ENCODE results near the gene USP44. TPM values are rescaled to one million over a fixed set of nuclear protein-coding genes. Genes with fewer than 3 reads are reported as not detected.

Gene USP44
- total and polyA plus RNA-seq, 2 donors from 2014 or later = 0.52 to 2.8 TPM

GRCh38 chr12:95504140-95504539, 47.1 kb downstream of the USP44 start:
- intact Hi-C loops (cut with DNase I) = no loop called here
- H3K9me3 ChIP-seq (ENCODE audit: control insufficient read depth in 2 of 3, insufficient read depth in 1 of 3, low read length in 3 of 3) = no peaks in the 10 kb centered on the region
- DNase-seq (no peak), FAIRE-seq (no peak)
- no peaks in the 10 kb centered on the region for H3K27me3 ChIP-seq (ENCODE audit: control insufficient read depth, insufficient read depth, low read length)
- H3K4me3 ChIP-seq (ENCODE audit: low read length in 3 of 3) = no peak overlapping the region
- no peak for TF ChIP-seq CTCF (IDR thresholded peaks at IDR 0.05; ENCODE audit: borderline replicate concordance, extremely low read depth, insufficient read depth)
- no peak overlapping the region for H3K9ac ChIP-seq (ENCODE audit: low read length in 3 of 3)
- peaks cover 13 to 32% (median 14%) of the 10 kb centered on the region in 3 donors for H3K36me3 ChIP-seq (ENCODE audit: control insufficient read depth in 2 of 3, insufficient read depth in 3 of 3, low read length in 3 of 3)
- no peaks in the 10 kb centered on the region for H3K4me1 ChIP-seq (ENCODE audit: control insufficient read depth in 2 of 3, insufficient read depth in 2 of 3, low read depth in 1 of 3, low read length in 3 of 3)
- no peak overlapping the region for H3K27ac ChIP-seq (ENCODE audit: low read depth in 2 of 2, low read length in 2 of 2)

- Histone ChIP-seq H3K4me1 (ENCODE audit: control insufficient read depth in 2 of 3, insufficient read depth in 2 of 3, low read depth in 1 of 3, low read length in 3 of 3) (no peaks in the 10 kb centered on the region), H3K36me3 (ENCODE audit: control insufficient read depth in 2 of 3, insufficient read depth in 3 of 3, low read length in 3 of 3) (peaks cover 23 to 36% (median 23%) of the 10 kb centered on the region in 3 donors), H3K9me3 (ENCODE audit: control insufficient read depth in 2 of 3, insufficient read depth in 1 of 3, low read length in 3 of 3) (no peaks in the 10 kb centered on the region), H3K27ac (ENCODE audit: low read depth in 2 of 2, low read length in 2 of 2) (no peak overlapping the region), H3K4me3 (ENCODE audit: low read length in 3 of 3) (no peak overlapping the region), H3K9ac (ENCODE audit: low read length in 3 of 3) (no peak overlapping the region), H3K27me3 (ENCODE audit: control insufficient read depth, insufficient read depth, low read length) (no peaks in the 10 kb centered on the region)
- intact Hi-C loops (cut with DNase I) = no loop called here
- no peak for DNase-seq
- no peak for FAIRE-seq
- no peak for TF ChIP-seq CTCF (IDR thresholded peaks at IDR 0.05; ENCODE audit: borderline replicate concordance, extremely low read depth, insufficient read depth)
These were observed 51.5 kb downstream of the USP44 start for GRCh38 chr12:95499772-95500171.

GRCh38 chr12:95498968-95499367, 52.3 kb downstream of the USP44 start:
- Histone ChIP-seq H3K27ac (ENCODE audit: low read depth in 2 of 2, low read length in 2 of 2) (no peak overlapping the region), H3K4me1 (ENCODE audit: control insufficient read depth in 2 of 3, insufficient read depth in 2 of 3, low read depth in 1 of 3, low read length in 3 of 3) (no peaks in the 10 kb centered on the region), H3K36me3 (ENCODE audit: control insufficient read depth in 2 of 3, insufficient read depth in 3 of 3, low read length in 3 of 3) (peaks cover 20 to 34% (median 20%) of the 10 kb centered on the region in 3 donors), H3K4me3 (ENCODE audit: low read length in 3 of 3) (no peak overlapping the region), H3K9me3 (ENCODE audit: control insufficient read depth in 2 of 3, insufficient read depth in 1 of 3, low read length in 3 of 3) (no peaks in the 10 kb centered on the region), H3K9ac (ENCODE audit: low read length in 3 of 3) (no peak overlapping the region), H3K27me3 (ENCODE audit: control insufficient read depth, insufficient read depth, low read length) (no peaks in the 10 kb centered on the region)
- no peak for DNase-seq
- no peak for TF ChIP-seq CTCF (IDR thresholded peaks at IDR 0.05; ENCODE audit: borderline replicate concordance, extremely low read depth, insufficient read depth)
- FAIRE-seq = no peak
- intact Hi-C loops (cut with DNase I) = no loop called here

- Histone ChIP-seq H3K27me3 (ENCODE audit: control insufficient read depth, insufficient read depth, low read length) (no peaks in the 10 kb centered on the region), H3K9ac (ENCODE audit: low read length in 3 of 3) (no peak overlapping the region), H3K4me1 (ENCODE audit: control insufficient read depth in 2 of 3, insufficient read depth in 2 of 3, low read depth in 1 of 3, low read length in 3 of 3) (no peaks in the 10 kb centered on the region), H3K9me3 (ENCODE audit: control insufficient read depth in 2 of 3, insufficient read depth in 1 of 3, low read length in 3 of 3) (no peaks in the 10 kb centered on the region), H3K4me3 (ENCODE audit: low read length in 3 of 3) (no peak overlapping the region), H3K27ac (ENCODE audit: low read depth in 2 of 2, low read length in 2 of 2) (no peak overlapping the region), H3K36me3 (ENCODE audit: control insufficient read depth in 2 of 3, insufficient read depth in 3 of 3, low read length in 3 of 3) (peaks cover 18 to 33% (median 19%) of the 10 kb centered on the region in 3 donors)
- intact Hi-C loops (cut with DNase I) = no loop called here
- no peak for DNase-seq
- no peak for TF ChIP-seq CTCF (IDR thresholded peaks at IDR 0.05; ENCODE audit: borderline replicate concordance, extremely low read depth, insufficient read depth)
- FAIRE-seq = no peak
These were observed 54.2 kb downstream of the USP44 start for GRCh38 chr12:95497031-95497430.

All from kidney (tissue), 14 donors.